NCI-H146 treated with DMSO at 0.1 percent for 48 hours (cell line): ENCODE measurements around the gene TMEM205.
"Not testable (repeated sequence)": the region's sequence is repeated elsewhere in the genome, so short reads cannot be mapped to it uniquely, and the experiment has no call there.

ENCODE experiments used
- DNase-seq: peaks from one replicate; lab custom pipeline; 2025; ENCODE audit not compliant: unreplicated experiment; lab: John Stamatoyannopoulos, UW

The TMEM205 gene

GRCh38 chr19:11346104-11346940, at the start of gene TMEM205, which contains the start of gene CCDC159:
TSS of gene TMEM205 (minus strand) at chr19:11346268. CDS start at chr19:11345619, 649 bp downstream.
TSS of gene CCDC159 (plus strand) at chr19:11346519. CDS start at chr19:11346607, 88 bp downstream.
- peak; percentile 98 for DNase-seq

DNA sequence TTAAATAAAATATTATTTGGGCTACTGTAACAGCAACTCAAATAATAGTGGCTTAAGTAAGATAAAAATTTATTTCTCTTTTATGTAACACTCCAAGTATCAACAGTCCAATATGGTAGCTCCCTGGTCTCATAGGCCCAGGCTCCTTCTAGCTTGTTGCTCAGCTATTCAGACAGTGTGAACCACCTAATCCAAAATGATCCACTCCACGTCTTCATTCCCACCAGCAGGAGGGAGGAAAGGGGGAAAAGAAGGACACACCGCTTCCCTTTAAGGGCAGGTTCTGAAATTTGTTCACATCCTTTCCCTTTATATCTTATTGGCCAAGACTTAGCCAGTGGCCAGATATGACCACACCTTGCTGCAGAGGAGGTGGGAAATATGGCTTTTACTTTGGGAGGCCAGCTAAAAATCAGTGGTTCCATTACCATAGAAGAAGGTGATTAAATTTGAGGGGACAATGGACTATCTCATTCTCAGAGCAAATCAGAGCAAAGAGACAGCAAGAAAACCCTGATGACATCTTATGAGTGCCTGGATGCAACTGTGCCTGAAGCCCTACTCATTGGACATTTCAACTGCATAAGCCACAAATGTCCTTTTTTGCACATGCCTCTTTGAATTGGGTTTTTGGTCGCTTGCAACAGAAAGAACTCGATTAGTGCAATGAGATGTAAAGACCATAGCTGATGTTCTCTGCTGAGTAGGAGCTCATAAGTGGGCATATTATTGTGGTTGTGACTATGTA, 45.0 kb upstream of the TMEM205 start:
- no peak for DNase-seq

GRCh38 chr19:11390359-11390758, 44.3 kb upstream of the TMEM205 start:
- no peak for DNase-seq

DNA sequence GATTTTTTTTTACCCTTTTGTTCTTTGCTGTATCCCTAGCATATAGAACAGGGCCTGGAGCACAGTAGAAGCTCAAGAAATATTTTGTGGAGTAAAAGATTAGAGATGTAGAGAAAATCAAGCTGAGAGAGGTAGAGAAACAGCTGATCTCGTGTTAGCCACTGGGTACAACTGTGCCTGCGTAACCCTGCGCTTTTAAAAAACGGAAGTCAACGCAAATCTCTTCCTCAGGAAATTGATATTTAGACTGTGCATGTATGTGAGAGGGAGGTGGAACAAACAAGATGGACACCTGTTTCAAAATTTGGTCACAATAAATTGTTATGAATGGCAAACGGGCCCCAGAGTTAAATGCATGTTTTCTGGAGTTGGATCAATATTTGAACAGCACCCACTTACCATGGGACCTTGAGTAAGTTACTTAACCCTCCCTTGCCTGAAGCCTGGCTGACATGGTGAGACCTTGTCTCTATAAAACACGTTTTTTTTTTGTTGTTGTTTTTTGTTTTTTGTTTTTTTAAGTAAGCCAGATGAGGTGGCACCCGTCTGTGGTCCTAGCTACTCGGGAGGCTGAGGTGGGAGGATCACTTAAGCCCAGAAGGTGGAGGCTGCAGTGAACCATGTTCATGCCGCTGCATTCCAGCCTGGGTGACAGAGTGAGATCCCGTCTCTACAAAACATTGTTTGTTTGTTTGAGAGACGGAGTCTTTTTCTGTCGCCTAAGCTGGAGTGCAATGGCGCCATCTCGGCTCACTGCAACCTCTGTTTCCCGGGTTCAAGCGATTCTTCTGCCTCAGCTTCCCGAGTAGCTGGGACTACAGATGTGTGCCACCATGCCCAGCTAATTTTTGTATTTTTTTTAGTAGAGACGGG, 41.3 kb upstream of the TMEM205 start:
- DNase-seq = no peak

DNA sequence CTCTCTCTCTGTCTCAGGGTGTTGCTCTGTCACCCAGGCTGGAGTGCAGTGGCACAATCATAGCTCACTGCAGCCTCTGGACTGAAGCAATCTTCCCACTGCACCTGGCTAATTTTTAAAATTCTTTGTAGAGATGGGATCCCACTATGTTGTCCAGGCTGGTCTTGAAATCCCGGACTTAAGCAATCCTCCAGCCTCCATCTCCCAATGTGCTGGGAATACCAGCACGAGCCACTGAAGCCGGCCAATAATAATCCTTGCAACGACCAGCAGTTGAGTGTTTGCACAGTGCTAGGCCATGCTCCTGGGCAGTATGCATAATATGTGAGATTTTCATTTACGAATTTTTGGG, 38.7 kb upstream of the TMEM205 start:
- DNase-seq = no peak

DNA sequence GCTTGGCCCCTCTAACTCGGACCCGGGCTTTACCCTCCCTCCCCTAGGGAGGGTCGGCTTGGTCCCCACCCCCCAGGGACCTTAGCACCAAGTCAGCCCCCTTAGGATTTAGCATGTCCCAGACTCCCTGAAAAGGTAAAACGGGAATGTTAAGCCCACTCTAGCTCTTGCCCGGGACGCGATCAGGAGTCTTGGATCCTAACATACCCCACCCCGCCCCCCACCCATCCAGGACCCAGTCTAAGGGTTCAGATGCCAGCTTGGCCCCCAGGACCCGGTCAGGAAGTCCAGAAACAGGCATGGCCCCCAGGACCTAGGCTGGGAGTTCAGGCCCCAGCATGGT, 37.6 kb upstream of the TMEM205 start:
- DNase-seq = no peak

DNA sequence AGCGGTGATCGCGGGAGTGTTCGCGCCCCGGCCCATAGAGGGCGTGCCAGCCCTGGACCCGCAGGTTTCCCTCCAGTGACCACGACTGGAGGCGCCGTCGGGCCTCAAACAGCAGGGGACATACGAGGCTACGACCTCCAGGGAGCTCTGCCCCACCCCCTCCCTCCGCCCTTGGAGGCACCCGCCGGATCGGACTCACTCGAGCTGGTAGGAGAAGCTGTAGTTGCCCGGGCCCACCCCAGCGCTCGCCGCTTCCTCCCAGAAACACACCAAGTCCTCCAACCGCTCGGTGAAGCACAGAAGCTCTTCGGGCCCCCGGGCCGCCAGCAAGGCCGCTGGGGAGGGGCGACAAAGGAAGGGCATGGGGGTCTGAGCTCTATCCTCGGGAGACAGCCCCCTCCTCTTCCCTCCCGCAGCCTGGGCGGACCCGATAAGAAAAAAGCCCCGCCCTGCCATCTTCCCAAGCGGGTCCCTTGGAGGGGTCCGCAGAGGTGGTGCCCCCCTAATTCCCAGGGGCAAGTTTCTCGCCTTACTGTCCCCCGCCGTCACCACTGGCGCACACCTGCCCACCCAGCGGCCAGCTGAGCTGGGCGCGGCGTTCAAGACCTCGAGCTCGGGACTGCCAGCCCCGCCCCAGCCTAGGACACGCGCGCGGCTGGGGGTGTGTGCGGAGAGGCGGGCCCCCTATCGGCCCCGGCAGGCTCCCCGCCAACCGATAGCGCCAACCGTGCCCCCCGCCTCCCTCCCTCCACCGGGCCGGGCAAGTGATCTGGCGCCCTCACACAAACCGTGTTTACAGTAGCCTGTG, 37.0 kb upstream of the TMEM205 start:
- DNase-seq = peak; percentile 36

GRCh38 chr19:11380653-11381537, 34.8 kb upstream of the TMEM205 start:
- DNase-seq = peak; percentile 100

- no peak for DNase-seq
These were observed 33.8 kb upstream of the TMEM205 start for GRCh38 chr19:11379857-11380350.

GRCh38 chr19:11379269-11379845, 33.3 kb upstream of the TMEM205 start:
- not testable (repeated sequence) for DNase-seq

DNA sequence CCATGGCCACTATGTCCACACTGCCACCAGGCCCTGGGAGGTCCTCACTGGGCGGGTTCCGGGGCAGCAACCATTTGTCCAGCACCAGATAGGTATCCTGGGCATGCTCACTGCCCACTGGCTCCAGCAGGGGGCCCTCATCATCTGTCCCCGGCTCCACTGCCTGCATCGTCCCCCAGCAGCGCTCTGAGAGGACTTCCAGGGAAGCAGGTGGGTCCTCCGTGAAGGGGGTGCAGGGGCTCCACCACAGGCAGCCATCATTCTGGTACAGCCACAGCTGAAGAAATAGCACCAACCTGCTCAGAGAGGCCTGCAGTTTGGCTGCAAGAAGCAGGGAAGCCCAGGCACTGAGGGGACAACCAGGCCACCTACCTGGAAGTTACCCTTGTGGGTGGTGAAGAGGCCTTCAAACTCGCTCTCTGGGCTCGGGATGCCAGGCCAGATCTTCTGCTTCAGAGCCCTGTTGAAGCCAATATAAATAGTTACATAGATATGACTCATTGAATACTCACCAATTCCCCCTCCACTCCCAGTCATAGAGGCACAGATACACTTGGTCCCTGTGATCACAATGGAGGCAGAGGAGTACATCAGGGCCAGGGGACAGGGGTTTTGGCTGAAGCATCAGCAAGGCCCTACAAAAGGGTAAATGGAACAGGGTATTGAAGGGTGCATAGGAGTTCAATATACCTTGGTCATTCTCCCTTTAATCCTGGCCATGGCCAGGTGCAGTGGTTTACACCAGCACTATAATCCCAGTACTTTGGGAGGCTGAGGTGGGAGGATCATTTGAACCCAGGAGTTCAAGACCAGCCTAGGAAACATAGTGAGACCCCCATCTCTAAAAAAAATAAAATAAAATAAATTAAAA, 32.5 kb upstream of the TMEM205 start:
- DNase-seq = no peak

DNA sequence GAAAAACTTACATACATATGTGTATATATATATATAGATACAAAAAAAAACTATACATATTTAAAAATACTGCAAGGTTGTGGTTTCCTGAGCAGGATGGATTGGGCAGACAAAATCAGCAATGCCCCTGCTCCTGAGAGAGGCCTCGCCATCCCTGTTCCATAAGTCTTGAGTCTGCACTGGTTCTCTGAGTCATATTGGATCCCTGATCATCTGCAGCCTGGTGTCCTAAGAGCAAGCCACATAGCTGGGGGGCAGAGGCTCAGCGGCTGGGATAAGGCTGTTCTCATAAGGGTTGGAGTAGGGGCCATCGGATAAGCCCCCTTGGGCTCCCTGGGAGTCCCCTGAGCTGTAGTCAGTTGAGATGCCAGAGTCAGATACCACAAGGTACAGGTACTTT, 31.7 kb upstream of the TMEM205 start:
- DNase-seq = no peak

GRCh38 chr19:11377237-11377636, 31.2 kb upstream of the TMEM205 start:
- DNase-seq = no peak

GRCh38 chr19:11375143-11375948, 29.3 kb upstream of the TMEM205 start:
- DNase-seq = peak; percentile 55

GRCh38 chr19:11374433-11375142, 28.5 kb upstream of the TMEM205 start, which contains the start of gene SWSAP1:
TSS of gene SWSAP1 (plus strand) at chr19:11374666. CDS start at chr19:11374681, 15 bp downstream.
- peak; percentile 100 for DNase-seq

DNA sequence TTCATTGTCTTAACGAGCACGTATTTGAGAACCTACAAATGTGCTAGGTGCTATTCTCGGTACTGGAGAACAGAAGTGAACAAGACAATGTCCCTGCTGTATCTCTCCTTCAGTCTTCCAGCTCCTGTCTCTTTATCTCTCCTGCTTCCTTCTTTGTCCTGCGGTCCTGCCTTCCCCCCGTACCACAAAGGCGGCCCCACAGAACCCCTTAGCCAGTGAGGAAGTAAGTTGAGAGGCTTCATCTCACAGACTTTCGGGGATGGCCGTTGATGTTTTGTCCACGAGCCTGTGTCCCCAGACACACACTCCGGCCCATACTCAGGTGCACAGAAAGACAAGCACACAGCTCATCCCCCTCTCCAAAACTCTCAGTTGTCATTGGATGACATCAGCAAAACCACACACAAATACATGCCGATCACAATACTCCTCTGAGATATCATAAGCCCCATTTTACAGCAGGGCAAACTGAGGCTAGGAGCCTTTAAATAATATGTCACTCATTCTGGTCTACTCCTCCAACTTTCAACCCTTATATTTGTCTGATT, 27.9 kb upstream of the TMEM205 start:
- no peak for DNase-seq
